WTC11 (cell line): ENCODE data around the gene TMEM115.

ENCODE experiments used
- ETV6 ChIP-seq: sonication (generic); formaldehyde crosslinking; IDR thresholded peaks from 2 replicates; pipeline ENCODE4 v1.8.1; 2022; ENCODE audit warnings: mild to moderate bottlenecking, missing genetic modification reagents
- JUN ChIP-seq: sonication (generic); formaldehyde crosslinking; IDR thresholded peaks from 2 replicates; pipeline ENCODE4 v1.8.0; 2023; ENCODE audit warnings: mild to moderate bottlenecking, missing genetic modification reagents
- NR3C1 ChIP-seq: sonication (generic); formaldehyde crosslinking; conservative IDR thresholded peaks from 2 replicates; pipeline ENCODE4 v1.8.1; 2023; ENCODE audit warnings: low read depth, mild to moderate bottlenecking, missing genetic modification reagents
- SP1 ChIP-seq: sonication (generic); formaldehyde crosslinking; conservative IDR thresholded peaks from 2 replicates; pipeline ENCODE4 v1.8.1; 2022; ENCODE audit warnings: missing genetic modification reagents
- TEAD4 ChIP-seq: sonication (generic); formaldehyde crosslinking; IDR thresholded peaks from 2 replicates; pipeline ENCODE4 v1.8.0; 2022; ENCODE audit warnings: mild to moderate bottlenecking, missing genetic modification reagents
- ZNF416 ChIP-seq: fragments of 250-450 bp; sonication (Bioruptor Pico); IDR thresholded peaks from 2 replicates; pipeline ENCODE4 v1.9.0; 2021; ENCODE audit warnings: mild to moderate bottlenecking, inconsistent platforms
- ZNF423 ChIP-seq: fragments of 250-450 bp; sonication (Bioruptor Pico); IDR thresholded peaks from 2 replicates; pipeline ENCODE4 v2.1.2; 2022; ENCODE audit warnings: mild to moderate bottlenecking, moderate library complexity
- TF ChIP-seq, protein P1 (sequence below): fragments of 200-600 bp; IDR thresholded peaks from 2 replicates; pipeline ENCODE4 v1.8.0; 2022; ENCODE audit warnings: antibody characterized with exemption
- TF ChIP-seq, protein P2 (sequence below): sonication (generic); formaldehyde crosslinking; IDR thresholded peaks from 2 replicates; pipeline ENCODE4 v1.8.1; 2023; ENCODE audit warnings: mild to moderate bottlenecking, missing genetic modification reagents, moderate library complexity
- TF ChIP-seq, protein P3 (sequence below): sonication (generic); formaldehyde crosslinking; IDR thresholded peaks from 2 replicates; pipeline ENCODE4 v1.8.1; 2023; ENCODE audit warnings: mild to moderate bottlenecking, missing genetic modification reagents
- TF ChIP-seq, protein P4 (sequence below): sonication (generic); formaldehyde crosslinking; IDR thresholded peaks from 2 replicates; pipeline ENCODE4 v1.8.1; 2022; ENCODE audit warnings: missing genetic modification reagents, borderline replicate concordance
- TF ChIP-seq, protein P5 (sequence below): sonication (generic); formaldehyde crosslinking; IDR thresholded peaks from 2 replicates; pipeline ENCODE4 v1.8.0; 2022; ENCODE audit warnings: mild to moderate bottlenecking, missing genetic modification reagents

DNA sequence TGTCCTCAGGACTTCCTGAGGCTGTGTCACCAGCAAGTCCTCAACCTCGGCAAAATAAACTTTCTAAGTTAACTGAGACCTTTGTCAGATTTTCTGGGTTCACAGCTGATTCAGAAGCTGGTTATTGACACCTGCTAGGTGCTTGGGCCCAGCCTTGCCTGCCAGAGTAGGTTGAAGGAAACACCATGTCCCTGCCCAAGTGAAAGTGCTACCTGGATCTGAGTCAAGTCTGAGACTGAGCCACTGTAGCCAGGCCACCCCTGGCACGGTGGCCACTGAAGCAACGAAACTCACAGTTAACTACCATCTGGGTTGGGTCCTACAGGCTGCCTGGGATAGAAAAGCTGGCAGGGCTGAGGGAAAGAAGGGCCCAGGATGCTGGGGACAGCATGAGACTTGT, 45.0 kb downstream of the TMEM115 start:
- TF ChIP-seq, protein P1, sequence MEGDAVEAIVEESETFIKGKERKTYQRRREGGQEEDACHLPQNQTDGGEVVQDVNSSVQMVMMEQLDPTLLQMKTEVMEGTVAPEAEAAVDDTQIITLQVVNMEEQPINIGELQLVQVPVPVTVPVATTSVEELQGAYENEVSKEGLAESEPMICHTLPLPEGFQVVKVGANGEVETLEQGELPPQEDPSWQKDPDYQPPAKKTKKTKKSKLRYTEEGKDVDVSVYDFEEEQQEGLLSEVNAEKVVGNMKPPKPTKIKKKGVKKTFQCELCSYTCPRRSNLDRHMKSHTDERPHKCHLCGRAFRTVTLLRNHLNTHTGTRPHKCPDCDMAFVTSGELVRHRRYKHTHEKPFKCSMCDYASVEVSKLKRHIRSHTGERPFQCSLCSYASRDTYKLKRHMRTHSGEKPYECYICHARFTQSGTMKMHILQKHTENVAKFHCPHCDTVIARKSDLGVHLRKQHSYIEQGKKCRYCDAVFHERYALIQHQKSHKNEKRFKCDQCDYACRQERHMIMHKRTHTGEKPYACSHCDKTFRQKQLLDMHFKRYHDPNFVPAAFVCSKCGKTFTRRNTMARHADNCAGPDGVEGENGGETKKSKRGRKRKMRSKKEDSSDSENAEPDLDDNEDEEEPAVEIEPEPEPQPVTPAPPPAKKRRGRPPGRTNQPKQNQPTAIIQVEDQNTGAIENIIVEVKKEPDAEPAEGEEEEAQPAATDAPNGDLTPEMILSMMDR: no peak
- TF ChIP-seq ZNF416 (CRISPR knock-in tag) (no peak), SP1 (CRISPR knock-in tag) (no peak), TEAD4 (CRISPR knock-in tag) (no peak), ETV6 (CRISPR knock-in tag) (no peak), ZNF423 (no peak), JUN (CRISPR knock-in tag) (no peak), NR3C1 (CRISPR knock-in tag) (no peak)
- TF ChIP-seq, protein P2, sequence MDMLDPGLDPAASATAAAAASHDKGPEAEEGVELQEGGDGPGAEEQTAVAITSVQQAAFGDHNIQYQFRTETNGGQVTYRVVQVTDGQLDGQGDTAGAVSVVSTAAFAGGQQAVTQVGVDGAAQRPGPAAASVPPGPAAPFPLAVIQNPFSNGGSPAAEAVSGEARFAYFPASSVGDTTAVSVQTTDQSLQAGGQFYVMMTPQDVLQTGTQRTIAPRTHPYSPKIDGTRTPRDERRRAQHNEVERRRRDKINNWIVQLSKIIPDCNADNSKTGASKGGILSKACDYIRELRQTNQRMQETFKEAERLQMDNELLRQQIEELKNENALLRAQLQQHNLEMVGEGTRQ: no peak
- TF ChIP-seq, protein P3, sequence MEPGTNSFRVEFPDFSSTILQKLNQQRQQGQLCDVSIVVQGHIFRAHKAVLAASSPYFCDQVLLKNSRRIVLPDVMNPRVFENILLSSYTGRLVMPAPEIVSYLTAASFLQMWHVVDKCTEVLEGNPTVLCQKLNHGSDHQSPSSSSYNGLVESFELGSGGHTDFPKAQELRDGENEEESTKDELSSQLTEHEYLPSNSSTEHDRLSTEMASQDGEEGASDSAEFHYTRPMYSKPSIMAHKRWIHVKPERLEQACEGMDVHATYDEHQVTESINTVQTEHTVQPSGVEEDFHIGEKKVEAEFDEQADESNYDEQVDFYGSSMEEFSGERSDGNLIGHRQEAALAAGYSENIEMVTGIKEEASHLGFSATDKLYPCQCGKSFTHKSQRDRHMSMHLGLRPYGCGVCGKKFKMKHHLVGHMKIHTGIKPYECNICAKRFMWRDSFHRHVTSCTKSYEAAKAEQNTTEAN (CRISPR knock-in tag): no peak
- TF ChIP-seq, protein P4, sequence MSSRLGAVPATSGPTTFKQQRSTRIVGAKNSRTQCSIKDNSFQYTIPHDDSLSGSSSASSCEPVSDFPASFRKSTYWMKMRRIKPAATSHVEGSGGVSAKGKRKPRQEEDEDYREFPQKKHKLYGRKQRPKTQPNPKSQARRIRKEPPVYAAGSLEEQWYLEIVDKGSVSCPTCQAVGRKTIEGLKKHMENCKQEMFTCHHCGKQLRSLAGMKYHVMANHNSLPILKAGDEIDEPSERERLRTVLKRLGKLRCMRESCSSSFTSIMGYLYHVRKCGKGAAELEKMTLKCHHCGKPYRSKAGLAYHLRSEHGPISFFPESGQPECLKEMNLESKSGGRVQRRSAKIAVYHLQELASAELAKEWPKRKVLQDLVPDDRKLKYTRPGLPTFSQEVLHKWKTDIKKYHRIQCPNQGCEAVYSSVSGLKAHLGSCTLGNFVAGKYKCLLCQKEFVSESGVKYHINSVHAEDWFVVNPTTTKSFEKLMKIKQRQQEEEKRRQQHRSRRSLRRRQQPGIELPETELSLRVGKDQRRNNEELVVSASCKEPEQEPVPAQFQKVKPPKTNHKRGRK (CRISPR knock-in tag): no peak
- TF ChIP-seq, protein P5, sequence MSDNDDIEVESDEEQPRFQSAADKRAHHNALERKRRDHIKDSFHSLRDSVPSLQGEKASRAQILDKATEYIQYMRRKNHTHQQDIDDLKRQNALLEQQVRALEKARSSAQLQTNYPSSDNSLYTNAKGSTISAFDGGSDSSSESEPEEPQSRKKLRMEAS: no peak
